NOMO-1 treated with dmso at 0.1 percent for 144 hours (cell line): Measurements from ENCODE around the gene NCOA4.
A peak's percentile ranks its signal among the peaks of the same experiment; 100 is the strongest.
"Not testable (repeated sequence)": the region's sequence is repeated elsewhere in the genome, so short reads cannot be mapped to it uniquely, and the experiment has no call there.

Experiments used
- DNase-seq: peaks from one replicate; lab custom pipeline; 2025; ENCODE audit not compliant: unreplicated experiment; lab: John Stamatoyannopoulos, UW

The NCOA4 gene

GRCh38 chr10:46052791-46053375 lies 22.5 kb upstream of the NCOA4 start:
- no peak for DNase-seq

- DNase-seq: no peak
Measured at GRCh38 chr10:46052057-46052790, 21.8 kb upstream of the NCOA4 start.

- DNase-seq: no peak
Measured at GRCh38 chr10:46050941-46051623, 20.7 kb upstream of the NCOA4 start.

DNA sequence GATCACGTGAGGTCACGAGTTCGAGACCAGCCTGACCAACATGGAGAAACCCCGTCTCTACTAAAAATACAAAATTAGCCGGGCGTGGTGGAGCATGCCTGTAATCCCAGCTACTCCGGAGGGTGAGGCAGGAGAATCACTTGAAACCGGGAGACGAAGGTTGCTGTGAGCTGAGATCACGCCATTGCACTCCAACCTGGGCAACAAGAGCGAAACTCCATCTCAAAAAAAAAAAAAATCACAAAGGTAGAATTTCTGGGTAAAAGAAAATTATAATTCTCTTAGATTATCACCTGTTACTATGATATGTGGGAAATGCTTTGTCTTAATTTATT lies 19.0 kb upstream of the NCOA4 start:
- DNase-seq: not testable (repeated sequence)

GRCh38 chr10:46048152-46048551 lies 17.7 kb upstream of the NCOA4 start:
- no peak for DNase-seq

GRCh38 chr10:46046261-46046660 lies 15.8 kb upstream of the NCOA4 start, which contains the start of gene MSMB:
TSS of gene MSMB (minus strand) at chr10:46046269. CDS start at chr10:46046237, 32 bp downstream.
- no peak for DNase-seq

DNA sequence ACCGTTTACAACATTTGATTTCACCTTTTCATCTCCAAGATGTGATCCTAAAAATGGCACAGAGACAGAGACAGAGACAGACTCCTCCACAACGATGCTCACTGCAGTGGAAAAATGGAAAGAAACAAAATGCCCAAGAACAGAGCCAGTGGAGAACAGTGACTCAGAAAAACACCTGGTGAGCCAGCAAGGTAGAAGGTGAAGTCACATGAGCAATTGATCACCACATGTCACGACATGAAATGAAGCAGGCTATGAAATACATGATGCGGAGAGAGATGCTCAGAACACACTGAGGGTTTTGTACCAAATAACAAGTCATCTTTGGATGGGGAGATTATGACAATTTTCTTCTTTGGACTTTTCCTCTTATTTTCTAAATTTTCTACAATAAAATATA lies 12.1 kb upstream of the NCOA4 start:
- no peak for DNase-seq

DNA sequence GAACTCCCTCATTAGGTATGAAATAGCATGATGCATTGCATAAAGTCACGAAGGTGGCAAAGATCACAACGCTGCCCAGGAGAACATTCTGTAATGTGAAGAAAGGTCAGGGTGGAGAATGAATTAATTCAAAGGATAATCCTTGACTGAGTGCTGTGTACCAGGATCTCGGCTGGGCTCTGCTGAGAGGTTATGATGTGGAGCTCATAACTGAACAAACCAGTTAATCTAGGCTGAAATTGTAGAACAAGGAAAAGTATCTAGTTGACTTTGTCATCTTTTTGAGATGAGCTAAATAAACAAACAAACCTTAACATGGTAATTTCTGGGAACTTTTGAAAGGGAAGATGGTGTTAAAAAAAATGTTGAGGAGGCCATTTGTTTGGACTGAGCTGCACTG lies 9.6 kb upstream of the NCOA4 start:
- no peak for DNase-seq

DNA sequence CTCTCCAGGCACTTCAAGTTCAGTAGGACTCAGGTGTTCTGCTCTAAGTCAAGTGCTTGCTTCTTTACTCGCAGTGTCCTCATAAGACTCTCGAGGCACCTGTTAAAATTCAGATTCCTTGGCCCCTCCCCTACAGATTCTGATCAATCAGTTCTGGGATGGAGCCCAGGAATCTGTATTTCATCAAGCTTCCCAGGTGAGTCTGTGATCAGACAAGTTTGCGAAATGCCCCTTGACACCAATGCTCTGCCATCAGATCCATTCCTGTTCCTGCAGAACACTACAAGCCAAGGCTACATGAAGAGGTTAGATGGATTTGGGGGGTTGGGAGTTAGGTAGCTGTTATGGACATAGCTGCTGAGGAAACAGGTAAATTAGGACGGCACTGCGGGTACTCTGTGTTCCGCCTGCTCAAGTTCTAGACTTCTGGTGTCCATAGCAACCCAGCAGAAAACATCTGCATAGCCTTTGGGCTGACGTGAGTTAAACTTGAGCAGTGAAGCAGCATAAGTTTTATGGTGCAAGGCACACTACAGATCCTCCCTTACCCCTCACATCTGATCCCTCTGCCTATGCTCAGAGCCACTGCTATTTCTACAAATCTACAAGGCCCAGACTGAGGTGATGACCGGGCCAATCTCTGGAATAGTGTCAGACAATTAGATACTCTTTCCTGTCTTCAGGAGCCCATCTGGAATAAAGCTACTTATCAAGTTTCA lies 6.8 kb upstream of the NCOA4 start:
- DNase-seq: no peak

GRCh38 chr10:46035923-46036849 lies 5.8 kb upstream of the NCOA4 start:
- DNase-seq: no peak

DNA sequence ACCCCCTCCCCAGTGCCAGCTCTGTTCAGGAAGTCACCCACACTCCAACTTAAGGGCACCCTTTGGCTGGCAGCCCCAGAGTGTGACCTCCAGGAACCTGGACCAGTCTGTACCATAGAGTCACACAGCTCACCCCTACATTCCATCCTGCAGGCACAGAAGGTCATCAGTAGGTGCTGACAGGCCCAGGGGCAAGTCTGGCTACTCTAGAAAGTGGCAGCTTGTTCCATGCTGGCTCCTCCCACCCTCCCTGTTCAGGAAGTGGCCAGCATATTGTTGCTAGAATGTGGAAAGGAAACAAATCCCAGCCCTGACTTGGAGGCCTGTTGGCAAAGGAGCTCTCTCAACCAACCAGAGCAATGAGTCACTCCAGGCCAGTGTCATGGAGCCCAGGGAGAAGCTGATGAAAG lies 3.2 kb upstream of the NCOA4 start:
- peak; percentile 2 for DNase-seq

DNA sequence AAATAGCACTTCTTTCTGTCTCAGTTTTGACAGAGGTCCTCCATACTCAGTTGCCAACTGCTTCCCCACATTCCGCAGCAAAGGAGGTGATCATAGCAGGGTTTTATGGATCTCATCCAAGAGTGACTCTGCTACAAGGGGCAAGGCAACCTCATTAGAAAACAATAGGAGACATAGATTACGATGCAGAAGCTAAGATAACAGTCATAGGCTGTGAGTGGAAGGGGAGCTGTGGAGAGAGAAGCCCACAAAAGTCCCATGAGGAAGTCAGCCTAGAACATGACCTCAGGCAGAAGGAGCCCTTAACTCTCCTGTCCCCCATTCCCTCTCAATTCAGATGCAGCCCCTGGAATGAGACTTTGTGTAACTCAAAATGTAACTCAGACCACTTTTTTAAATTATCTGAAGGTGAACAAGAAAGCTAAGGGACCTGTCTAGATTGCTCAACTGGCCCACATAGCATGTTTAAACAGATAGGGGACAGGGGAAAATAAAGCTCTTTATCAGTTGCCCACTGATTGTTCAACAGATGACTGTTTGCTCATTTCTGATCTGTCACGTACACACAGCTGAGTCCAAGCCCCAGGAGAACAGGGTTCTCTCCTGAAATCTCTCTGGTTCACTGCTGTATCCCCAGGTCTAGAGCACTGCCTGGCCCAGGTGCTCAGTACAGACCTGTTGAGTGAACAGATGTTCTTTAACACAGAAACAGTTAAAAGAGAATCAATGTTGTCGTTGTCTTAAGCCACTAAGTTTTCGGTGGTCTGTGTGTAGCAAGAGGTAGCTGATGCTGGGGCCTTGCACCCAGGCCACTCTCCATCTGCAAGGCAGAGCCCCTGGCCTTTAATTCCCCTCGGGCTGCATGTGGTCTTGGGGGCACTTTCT lies 1.5 kb upstream of the NCOA4 start:
- peak; percentile 3 for DNase-seq

GRCh38 chr10:46029461-46030030 lies 877 bp downstream of the NCOA4 start:
- DNase-seq: peak; percentile 8

- peak; percentile 50 for DNase-seq
Measured at GRCh38 chr10:46028584-46029460, 1.6 kb downstream of the NCOA4 start.

DNA sequence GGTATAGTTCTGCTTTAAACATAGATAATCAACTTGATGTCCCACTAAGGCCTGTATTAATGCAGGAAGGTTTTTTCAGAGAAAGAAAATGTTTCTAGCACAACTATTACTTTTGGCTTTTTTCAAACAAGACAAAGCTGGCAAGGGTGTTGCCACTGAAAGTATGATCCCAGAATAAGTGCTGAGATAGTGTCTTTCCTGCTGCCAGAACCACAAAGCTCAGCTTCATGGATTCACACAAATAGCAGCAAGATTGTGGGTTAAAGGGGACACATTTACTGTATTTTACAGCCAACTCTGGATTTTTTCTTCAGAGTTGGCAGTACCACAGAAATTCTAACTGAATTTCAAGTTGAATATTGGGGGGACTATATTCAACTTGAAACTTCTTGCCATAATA lies 4.3 kb downstream of the NCOA4 start:
- DNase-seq: no peak

GRCh38 chr10:46025406-46025805 lies 5.0 kb downstream of the NCOA4 start:
- DNase-seq: no peak

GRCh38 chr10:46024948-46025347 lies 5.5 kb downstream of the NCOA4 start:
- DNase-seq: no peak

- peak; percentile 92 for DNase-seq
Measured at GRCh38 chr10:46022978-46023702, 7.3 kb downstream of the NCOA4 start.
